Thyroid gland (tissue), 4 donors: Measurements from ENCODE around the gene PDZD7. TPM values are rescaled to one million over a fixed set of nuclear protein-coding genes. Genes with fewer than 3 reads are reported as not detected.

Source experiments
- DNase-seq, 2 donors: peaks; one replicate each; pipeline ENCODE4 v3.0.0-alpha.2; 2019
- H3K27ac ChIP-seq, 3 donors: fragments of 200-600 bp; sonication (generic); 1 replicate in 2 of 3; 2 replicates in 1 of 3; pipeline ENCODE4 v1.5.1; 2016 to 2019; ENCODE audit warnings: mild to moderate bottlenecking in 1 of 3, moderate library complexity in 1 of 3
- H3K27me3 ChIP-seq: fragments of 200-600 bp; sonication (generic); one replicate; pipeline ENCODE4 v1.5.1; 2019
- H3K36me3 ChIP-seq, 2 donors: fragments of 200-600 bp; sonication (generic); one replicate each; pipeline ENCODE4 v1.5.1; 2016 to 2019
- H3K4me1 ChIP-seq, 2 donors: fragments of 200-600 bp; sonication (generic); one replicate each; pipeline ENCODE4 v1.5.1; 2017 to 2019
- H3K4me3 ChIP-seq, 3 donors: fragments of 200-600 bp; sonication (generic); replicated peaks in 1 of 3; 1 replicate in 2 of 3; 2 replicates in 1 of 3; pipeline ENCODE4 v1.5.1; 2016; ENCODE audit warnings: mild to moderate bottlenecking in 1 of 3
- H3K9me3 ChIP-seq: fragments of 200-600 bp; sonication (generic); one replicate; pipeline ENCODE4 v1.5.1; 2017
- POLR2A ChIP-seq, 2 donors: fragments of 450-650 bp; IDR thresholded peaks; one replicate each; pipeline ENCODE4 v1.6.1; 2017; ENCODE audit warnings: antibody characterized with exemption in 2 of 2, mild to moderate bottlenecking in 2 of 2, moderate library complexity in 1 of 2
- WGBS, 2 donors: methylation state at CpG; one replicate each; pipeline ENCODE4 v1.1.5; 2017; 5-methylcytosine and 5-hydroxymethylcytosine counted together
- intact Hi-C: fragments of 100-400 bp; cut with DNase I; formaldehyde crosslinking; loops from one replicate; pipeline ENCODE4 v1.15.1; 2023
- total RNA-seq, 4 donors: library from RNA; depleted of rRNA; stranded (reverse); fragments of >200 nt; gene quantifications; one replicate each; pipeline ENCODE4 v1.2.3, GENCODE V29; 2016
- TF ChIP-seq, protein P1 (sequence below), 6 experiments: fragments of 200-600 bp in 3 of 6; fragments of 450-650 bp in 3 of 6; sonication (generic) in 3 of 6; IDR thresholded peaks; one replicate each; pipeline ENCODE4 v1.5.1; 2016 to 2019; ENCODE audit warnings: antibody characterized with exemption in 6 of 6, mild to moderate bottlenecking in 2 of 6, inconsistent platforms in 1 of 6, moderate library complexity in 1 of 6

PDZD7 gene
- total RNA-seq, 4 donors from 2014 or later: 0.24 to 1.1 (median 0.69) TPM

DNA sequence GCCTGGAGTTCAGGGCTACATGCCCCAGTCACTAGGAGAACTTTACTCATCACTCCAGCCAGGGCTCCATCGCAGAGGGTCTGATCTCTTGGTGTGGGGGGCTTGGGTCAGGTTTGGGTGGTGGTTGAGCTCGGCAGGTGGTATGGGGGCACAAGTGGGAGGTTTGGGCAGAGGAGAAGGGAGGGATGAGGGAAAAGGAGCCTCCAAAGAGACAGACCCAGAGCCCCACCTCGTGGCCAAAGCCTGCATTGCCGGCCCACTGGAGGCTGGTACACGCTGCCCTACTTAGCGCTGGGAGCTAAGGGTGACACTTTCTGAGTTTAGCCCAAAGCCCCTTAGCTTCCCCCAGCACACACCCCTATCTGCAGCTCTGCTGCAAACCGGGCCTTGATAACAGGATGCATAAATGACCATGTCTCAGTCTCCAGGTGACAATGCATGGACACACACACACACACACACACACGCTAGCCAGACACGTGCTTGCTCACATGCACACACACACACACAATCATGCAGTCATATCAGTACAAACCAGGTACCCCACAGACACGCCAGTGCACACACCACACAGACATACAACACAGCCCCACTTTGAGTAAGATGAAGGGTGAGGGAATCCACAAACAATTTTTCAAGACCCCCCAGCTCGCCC is 16.6 kb downstream of the PDZD7 start:
- H3K27me3 ChIP-seq: peaks cover 7% of the 10 kb centered on the region
- TF ChIP-seq, protein P1, sequence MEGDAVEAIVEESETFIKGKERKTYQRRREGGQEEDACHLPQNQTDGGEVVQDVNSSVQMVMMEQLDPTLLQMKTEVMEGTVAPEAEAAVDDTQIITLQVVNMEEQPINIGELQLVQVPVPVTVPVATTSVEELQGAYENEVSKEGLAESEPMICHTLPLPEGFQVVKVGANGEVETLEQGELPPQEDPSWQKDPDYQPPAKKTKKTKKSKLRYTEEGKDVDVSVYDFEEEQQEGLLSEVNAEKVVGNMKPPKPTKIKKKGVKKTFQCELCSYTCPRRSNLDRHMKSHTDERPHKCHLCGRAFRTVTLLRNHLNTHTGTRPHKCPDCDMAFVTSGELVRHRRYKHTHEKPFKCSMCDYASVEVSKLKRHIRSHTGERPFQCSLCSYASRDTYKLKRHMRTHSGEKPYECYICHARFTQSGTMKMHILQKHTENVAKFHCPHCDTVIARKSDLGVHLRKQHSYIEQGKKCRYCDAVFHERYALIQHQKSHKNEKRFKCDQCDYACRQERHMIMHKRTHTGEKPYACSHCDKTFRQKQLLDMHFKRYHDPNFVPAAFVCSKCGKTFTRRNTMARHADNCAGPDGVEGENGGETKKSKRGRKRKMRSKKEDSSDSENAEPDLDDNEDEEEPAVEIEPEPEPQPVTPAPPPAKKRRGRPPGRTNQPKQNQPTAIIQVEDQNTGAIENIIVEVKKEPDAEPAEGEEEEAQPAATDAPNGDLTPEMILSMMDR (IDR thresholded peaks at IDR 0.05): peak; percentile 80 to 95 (median 86)
- TF ChIP-seq POLR2A (IDR thresholded peaks at IDR 0.05): no peak
- no peak overlapping the region for H3K4me3 ChIP-seq
- DNase-seq: peak; percentile 79 to 83
- 20 to 21% methylated on average over 11 of the region's 11 CpGs for WGBS, 2 donors
- H3K36me3 ChIP-seq: no peaks in the 10 kb centered on the region
- H3K27ac ChIP-seq: no peak overlapping the region
- intact Hi-C loops: no loop called here
- no peaks in the 10 kb centered on the region for H3K9me3 ChIP-seq
- peaks cover 7 to 17% of the 10 kb centered on the region in 2 donors for H3K4me1 ChIP-seq

DNA sequence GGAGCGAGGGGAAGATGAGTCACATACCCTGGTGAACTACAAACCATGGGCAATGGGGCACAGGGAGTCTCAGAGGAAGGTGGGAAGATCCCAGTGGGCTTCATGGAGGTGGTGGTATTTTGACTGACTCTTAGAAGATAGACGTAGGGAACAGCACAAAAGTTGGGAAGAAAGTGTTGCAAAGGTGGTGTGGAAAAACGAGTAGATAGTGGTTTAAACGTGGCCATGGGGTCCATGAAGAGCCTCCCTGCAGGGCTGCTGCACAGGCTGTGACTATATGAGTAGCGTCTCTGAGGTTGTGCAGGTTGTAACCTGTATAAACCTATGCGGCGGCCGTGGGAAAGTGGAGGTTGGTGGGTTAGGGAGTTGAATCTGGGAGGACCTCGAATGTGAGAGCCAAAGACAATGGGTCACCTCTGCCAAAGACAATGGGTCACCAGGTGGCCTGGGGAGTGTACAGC is 17.5 kb downstream of the PDZD7 start:
- intact Hi-C loops: loop anchor here (2.0 kb wide), 1 partner anchor 19 kb away; no protein-coding TSS in a partner anchor
- WGBS, 2 donors: 51 to 61% methylated on average over 9 of the region's 9 CpGs
- H3K27ac ChIP-seq: no peak overlapping the region

DNA sequence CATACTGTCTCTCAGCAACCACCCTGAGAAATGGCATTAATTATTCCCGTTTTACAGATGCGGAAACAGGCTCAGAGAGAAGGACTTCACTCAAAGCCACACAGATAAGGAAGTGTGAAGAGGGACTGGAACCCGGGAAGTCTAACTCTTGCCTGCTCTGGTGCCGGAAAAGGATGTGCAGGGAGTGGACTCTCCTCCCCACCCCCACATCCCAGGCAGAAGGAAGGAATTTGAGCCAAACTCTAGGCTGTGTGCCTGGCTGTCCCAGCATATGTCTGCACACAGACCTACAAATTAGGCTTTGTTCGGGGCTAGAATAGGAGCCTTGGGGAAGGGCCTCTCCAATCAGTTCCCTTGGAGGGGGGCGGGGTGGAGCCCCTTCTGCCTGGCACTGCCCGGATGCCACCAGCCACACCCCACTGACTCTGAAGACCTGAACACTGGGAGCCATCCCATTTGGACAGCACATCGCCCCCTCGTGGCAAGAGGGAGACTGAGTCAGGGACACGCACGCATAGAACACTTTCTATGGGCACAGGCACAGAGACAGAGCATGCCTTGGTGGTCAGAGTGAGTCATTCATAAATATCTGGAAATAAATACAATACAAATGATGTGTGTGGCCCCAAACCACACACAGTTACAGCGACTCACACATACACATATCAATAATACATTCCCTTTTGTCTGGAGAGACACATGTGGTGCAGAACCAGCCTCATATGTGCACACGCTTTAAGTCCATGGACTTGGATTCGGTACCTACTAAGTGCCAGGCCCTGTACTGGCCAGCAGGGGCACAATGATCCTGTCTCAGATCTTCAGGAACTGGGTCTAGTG is 18.2 kb downstream of the PDZD7 start:
- Histone ChIP-seq H3K4me3 (no peak overlapping the region), H3K4me1 (peaks cover 7 to 10% of the 10 kb centered on the region in 2 donors), H3K36me3 (no peaks in the 10 kb centered on the region), H3K27me3 (peaks cover 7% of the 10 kb centered on the region), H3K27ac (peak overlapping the region in 1 of 3 donors; percentile 21), H3K9me3 (no peaks in the 10 kb centered on the region)
- intact Hi-C loops: loop anchor here (2.0 kb wide), 1 partner anchor 18 kb away; no protein-coding TSS in a partner anchor
- TF ChIP-seq, protein P1 (IDR thresholded peaks at IDR 0.05): peak; percentile 73 to 98 (median 84)
- no peak for TF ChIP-seq POLR2A (IDR thresholded peaks at IDR 0.05)
- DNase-seq: peak; percentile 89 to 90
- WGBS, 2 donors: 15 to 26% methylated on average over 12 of the region's 14 CpGs

More for the DNA sequence above, 17.5 kb downstream of the PDZD7 start:
- no peak for TF ChIP-seq POLR2A (IDR thresholded peaks at IDR 0.05)
- TF ChIP-seq, protein P1 (IDR thresholded peaks at IDR 0.05): no peak
- Histone ChIP-seq H3K27me3 (peaks cover 7% of the 10 kb centered on the region), H3K9me3 (no peaks in the 10 kb centered on the region), H3K4me1 (peaks cover 7 to 10% of the 10 kb centered on the region in 2 donors), H3K4me3 (no peak overlapping the region), H3K36me3 (no peaks in the 10 kb centered on the region)
- DNase-seq: no peak

DNA sequence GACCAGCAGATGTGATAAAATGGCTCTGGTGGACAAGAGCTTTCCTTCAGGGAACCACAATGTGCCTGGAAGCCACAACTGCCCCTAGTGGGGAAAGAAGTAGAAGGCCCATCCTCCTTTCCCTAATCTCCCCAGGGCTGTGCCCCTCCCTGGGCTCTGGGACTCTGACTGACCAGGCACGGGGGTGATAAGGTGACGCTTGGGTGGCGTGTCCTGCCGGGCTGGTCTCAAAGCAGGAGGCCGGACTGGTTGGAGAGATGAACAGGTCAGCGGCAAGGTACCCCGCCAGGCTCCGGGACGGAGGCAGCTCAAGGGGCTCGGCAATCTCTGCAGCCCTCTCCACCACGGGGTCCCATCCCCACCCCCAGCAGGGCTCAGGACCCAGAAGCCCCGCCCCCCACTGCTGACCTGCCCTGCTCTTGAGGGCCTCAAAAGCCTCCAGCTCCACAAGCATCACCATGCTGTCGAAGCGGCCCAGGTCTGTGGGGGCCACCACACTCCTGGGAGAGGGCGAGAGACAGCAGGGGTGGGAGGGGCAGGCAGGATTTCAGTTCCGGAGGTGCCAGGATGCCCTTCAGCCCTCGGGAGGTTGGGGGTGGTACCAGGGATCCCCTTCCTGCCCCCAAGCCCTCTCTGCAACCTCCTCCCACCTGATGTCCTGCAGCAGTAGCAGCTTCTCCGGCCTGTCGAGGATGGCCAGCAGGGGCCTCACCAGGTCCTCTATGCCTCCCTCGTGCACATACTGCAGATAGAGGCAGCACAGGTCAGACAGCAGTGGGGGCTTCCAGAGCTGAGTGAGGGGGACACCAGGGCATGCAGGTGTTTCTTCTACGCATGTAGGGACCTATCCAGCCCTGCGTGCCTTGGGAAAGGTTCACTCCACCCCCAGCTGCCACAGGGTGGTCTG is 19.2 kb downstream of the PDZD7 start:
- no peak overlapping the region for H3K27ac ChIP-seq
- peaks cover 7 to 10% of the 10 kb centered on the region in 2 donors for H3K4me1 ChIP-seq
- H3K4me3 ChIP-seq: no peak overlapping the region
- no peaks in the 10 kb centered on the region for H3K9me3 ChIP-seq
- no peaks in the 10 kb centered on the region for H3K27me3 ChIP-seq
- intact Hi-C loops: loop anchor here (2.0 kb wide), 1 partner anchor 17 kb away; no protein-coding TSS in a partner anchor
- no peak for DNase-seq
- H3K36me3 ChIP-seq: peaks cover 6 to 7% of the 10 kb centered on the region in 2 donors
- WGBS, 2 donors: 66 to 71% methylated on average over 6 to 11 of the region's 22 CpGs
- TF ChIP-seq POLR2A (IDR thresholded peaks at IDR 0.05): no peak
- TF ChIP-seq, protein P1 (IDR thresholded peaks at IDR 0.05): no peak
